Activated B cell treated with CpG ODN at 0.5 μM for 24 hours (primary cell): ENCODE data around the gene KIAA1671. TPM values are rescaled to one million over a fixed set of nuclear protein-coding genes. Genes with fewer than 3 reads are reported as not detected.

Experiments used
- ATAC-seq: fragments of 200-7000 bp; cut with Tn5 transposase; one replicate; pipeline ENCODE4 v1.10.0; 2021; ENCODE audit warnings: low read depth, mild to moderate bottlenecking, moderate library complexity
- CTCF ChIA-PET: fragments of 350-600 bp; sonication (Branson Sonifier 250); formaldehyde crosslinking; loops from one replicate; lab custom pipeline; 2021; ENCODE audit warnings: antibody characterized with exemption; lab: Charles Lee
- POLR2A ChIA-PET: fragments of 350-600 bp; sonication (Branson Sonifier 250); formaldehyde crosslinking; loops from one replicate; lab custom pipeline; 2021; ENCODE audit warnings: antibody characterized with exemption; lab: Charles Lee
- DNase-seq: peaks from one replicate; pipeline ENCODE4 v3.0.0; 2022
- H3K27ac Mint-ChIP-seq: one replicate; pipeline ENCODE4 v1.8.0; 2020; ENCODE audit warnings: mixed read lengths
- H3K27me3 Mint-ChIP-seq: one replicate; pipeline ENCODE4 v1.8.0; 2021; ENCODE audit warnings: mixed read lengths
- H3K36me3 Mint-ChIP-seq: one replicate; pipeline ENCODE4 v1.8.0; 2021; ENCODE audit warnings: low read depth, mixed read lengths
- H3K4me1 Mint-ChIP-seq: one replicate; pipeline ENCODE4 v1.8.0; 2021; ENCODE audit warnings: mixed read lengths
- H3K4me3 Mint-ChIP-seq: one replicate; pipeline ENCODE4 v1.8.0; 2020; ENCODE audit warnings: mild to moderate bottlenecking, mixed read lengths
- H3K9me3 Mint-ChIP-seq: one replicate; pipeline ENCODE4 v1.8.0; 2020; ENCODE audit warnings: mixed read lengths
- intact Hi-C: fragments of 100-400 bp; cut with micrococcal nuclease; formaldehyde crosslinking; loops from one replicate; pipeline ENCODE4 v1.15.1; 2024
- total RNA-seq: library from RNA; stranded (reverse); gene quantifications from 2 replicates; pipeline ENCODE4 v1.2.3, GENCODE V29; 2022
- TF ChIP-seq, protein P1 (sequence below): fragments of 200-600 bp; IDR thresholded peaks from one replicate; pipeline ENCODE4 v1.8.0; 2022; ENCODE audit warnings: antibody characterized with exemption, mild to moderate bottlenecking

The KIAA1671 gene
- total RNA-seq, 1 donor from 2014 or later, result 0.04 TPM

DNA sequence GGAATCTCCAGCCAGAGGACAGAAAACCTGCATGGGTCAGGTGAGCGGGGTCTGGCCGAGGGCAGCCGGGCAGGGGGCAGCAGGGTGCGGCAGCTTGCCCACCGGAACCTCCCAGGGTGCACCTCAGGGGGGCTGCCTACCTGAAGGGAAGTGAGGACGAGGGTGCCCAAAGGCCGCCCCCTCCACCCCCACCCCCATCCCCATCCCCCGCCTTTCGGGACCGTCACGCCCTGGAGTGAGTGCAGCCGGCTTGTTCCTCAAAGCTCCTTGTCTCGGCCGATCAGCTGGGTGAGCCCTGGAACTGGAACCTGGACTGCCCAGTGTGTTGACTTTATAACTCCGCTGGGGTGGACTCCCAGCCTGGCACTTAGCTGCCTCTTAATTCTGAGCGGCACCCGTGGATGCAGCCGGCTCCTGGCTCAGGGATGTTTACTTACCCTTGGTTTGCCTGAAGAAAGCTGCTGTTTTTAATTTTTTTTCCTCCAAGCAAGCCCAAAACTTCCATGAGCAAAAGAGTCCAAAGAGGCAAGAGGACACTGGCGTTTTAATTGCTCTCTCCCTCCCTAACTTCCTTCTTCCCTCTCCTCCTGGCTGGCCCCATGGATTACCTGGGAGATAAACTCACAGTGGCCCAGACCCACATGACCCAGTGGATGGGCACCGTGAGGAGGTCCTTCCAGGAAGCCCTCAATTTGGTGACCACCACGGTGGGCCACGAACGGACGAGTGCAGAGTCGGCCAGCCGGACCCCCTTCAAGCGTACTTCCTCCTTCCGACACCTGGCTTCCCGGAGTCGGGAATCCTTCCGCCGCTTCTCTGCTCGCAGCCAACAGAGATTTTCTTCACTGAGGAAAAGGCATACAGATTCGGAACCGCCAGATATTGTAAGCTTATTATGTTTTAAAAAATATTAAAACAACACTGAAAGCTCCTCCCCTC is 159.3 kb downstream of the KIAA1671 start:
- intact Hi-C loops, result no loop called here

GRCh38 chr22:25112538-25113253 is 160.2 kb downstream of the KIAA1671 start:
- DNase-seq (no peak), ATAC-seq (no peak)
- Mint-ChIP-seq H3K9me3 (no peaks in the 10 kb centered on the region), H3K36me3 (no peaks in the 10 kb centered on the region), H3K4me3 (no peak overlapping the region), H3K27me3 (peaks cover 41% of the 10 kb centered on the region), H3K4me1 (peaks cover 21% of the 10 kb centered on the region), H3K27ac (no peak overlapping the region)
- CTCF ChIA-PET, result no interaction called here
- POLR2A ChIA-PET, result no interaction called here
- intact Hi-C loops, result no loop called here
- TF ChIP-seq, protein P1, sequence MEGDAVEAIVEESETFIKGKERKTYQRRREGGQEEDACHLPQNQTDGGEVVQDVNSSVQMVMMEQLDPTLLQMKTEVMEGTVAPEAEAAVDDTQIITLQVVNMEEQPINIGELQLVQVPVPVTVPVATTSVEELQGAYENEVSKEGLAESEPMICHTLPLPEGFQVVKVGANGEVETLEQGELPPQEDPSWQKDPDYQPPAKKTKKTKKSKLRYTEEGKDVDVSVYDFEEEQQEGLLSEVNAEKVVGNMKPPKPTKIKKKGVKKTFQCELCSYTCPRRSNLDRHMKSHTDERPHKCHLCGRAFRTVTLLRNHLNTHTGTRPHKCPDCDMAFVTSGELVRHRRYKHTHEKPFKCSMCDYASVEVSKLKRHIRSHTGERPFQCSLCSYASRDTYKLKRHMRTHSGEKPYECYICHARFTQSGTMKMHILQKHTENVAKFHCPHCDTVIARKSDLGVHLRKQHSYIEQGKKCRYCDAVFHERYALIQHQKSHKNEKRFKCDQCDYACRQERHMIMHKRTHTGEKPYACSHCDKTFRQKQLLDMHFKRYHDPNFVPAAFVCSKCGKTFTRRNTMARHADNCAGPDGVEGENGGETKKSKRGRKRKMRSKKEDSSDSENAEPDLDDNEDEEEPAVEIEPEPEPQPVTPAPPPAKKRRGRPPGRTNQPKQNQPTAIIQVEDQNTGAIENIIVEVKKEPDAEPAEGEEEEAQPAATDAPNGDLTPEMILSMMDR, result no peak

More for the DNA sequence above, 159.3 kb downstream of the KIAA1671 start:
- POLR2A ChIA-PET, result no interaction called here
- H3K36me3 Mint-ChIP-seq, result no peaks in the 10 kb centered on the region
- peaks cover 21% of the 10 kb centered on the region for H3K4me1 Mint-ChIP-seq
- ATAC-seq, result no peak
- no peak for DNase-seq
- CTCF ChIA-PET, result interaction anchor here (1.1 kb wide), 1 partner anchor 81 kb away, joined by 3 read pairs; no protein-coding TSS in a partner anchor
- H3K27me3 Mint-ChIP-seq, result peaks cover 41% of the 10 kb centered on the region
- H3K4me3 Mint-ChIP-seq, result peak overlapping the region; percentile 76
- TF ChIP-seq, protein P1, result no peak
- H3K9me3 Mint-ChIP-seq, result no peaks in the 10 kb centered on the region
- H3K27ac Mint-ChIP-seq, result no peak overlapping the region

GRCh38 chr22:25113316-25113721 is 160.8 kb downstream of the KIAA1671 start:
- TF ChIP-seq, protein P1, result no peak
- Mint-ChIP-seq H3K27ac (no peak overlapping the region), H3K4me3 (no peak overlapping the region), H3K4me1 (peaks cover 21% of the 10 kb centered on the region), H3K36me3 (no peaks in the 10 kb centered on the region), H3K27me3 (peaks cover 38% of the 10 kb centered on the region), H3K9me3 (no peaks in the 10 kb centered on the region)
- ChIA-PET CTCF (no interaction called here), POLR2A (no interaction called here)
- no peak for DNase-seq
- intact Hi-C loops, result no loop called here
- ATAC-seq, result no peak

GRCh38 chr22:25114369-25115362 is 162.2 kb downstream of the KIAA1671 start:
- Mint-ChIP-seq H3K36me3 (no peaks in the 10 kb centered on the region), H3K4me3 (no peak overlapping the region), H3K9me3 (no peaks in the 10 kb centered on the region), H3K4me1 (peaks cover 21% of the 10 kb centered on the region), H3K27me3 (peaks cover 33% of the 10 kb centered on the region), H3K27ac (no peak overlapping the region)
- ATAC-seq (no peak), DNase-seq (no peak)
- POLR2A ChIA-PET, result no interaction called here
- TF ChIP-seq, protein P1, result no peak
- intact Hi-C loops, result no loop called here
- CTCF ChIA-PET, result no interaction called here
